ENCODE data around the gene SFI1. TPM values are rescaled to one million over a fixed set of nuclear protein-coding genes. Genes with fewer than 3 reads are reported as not detected.
A peak's percentile ranks its signal among the peaks of the same experiment; 100 is the strongest.

Gene SFI1, protein sequence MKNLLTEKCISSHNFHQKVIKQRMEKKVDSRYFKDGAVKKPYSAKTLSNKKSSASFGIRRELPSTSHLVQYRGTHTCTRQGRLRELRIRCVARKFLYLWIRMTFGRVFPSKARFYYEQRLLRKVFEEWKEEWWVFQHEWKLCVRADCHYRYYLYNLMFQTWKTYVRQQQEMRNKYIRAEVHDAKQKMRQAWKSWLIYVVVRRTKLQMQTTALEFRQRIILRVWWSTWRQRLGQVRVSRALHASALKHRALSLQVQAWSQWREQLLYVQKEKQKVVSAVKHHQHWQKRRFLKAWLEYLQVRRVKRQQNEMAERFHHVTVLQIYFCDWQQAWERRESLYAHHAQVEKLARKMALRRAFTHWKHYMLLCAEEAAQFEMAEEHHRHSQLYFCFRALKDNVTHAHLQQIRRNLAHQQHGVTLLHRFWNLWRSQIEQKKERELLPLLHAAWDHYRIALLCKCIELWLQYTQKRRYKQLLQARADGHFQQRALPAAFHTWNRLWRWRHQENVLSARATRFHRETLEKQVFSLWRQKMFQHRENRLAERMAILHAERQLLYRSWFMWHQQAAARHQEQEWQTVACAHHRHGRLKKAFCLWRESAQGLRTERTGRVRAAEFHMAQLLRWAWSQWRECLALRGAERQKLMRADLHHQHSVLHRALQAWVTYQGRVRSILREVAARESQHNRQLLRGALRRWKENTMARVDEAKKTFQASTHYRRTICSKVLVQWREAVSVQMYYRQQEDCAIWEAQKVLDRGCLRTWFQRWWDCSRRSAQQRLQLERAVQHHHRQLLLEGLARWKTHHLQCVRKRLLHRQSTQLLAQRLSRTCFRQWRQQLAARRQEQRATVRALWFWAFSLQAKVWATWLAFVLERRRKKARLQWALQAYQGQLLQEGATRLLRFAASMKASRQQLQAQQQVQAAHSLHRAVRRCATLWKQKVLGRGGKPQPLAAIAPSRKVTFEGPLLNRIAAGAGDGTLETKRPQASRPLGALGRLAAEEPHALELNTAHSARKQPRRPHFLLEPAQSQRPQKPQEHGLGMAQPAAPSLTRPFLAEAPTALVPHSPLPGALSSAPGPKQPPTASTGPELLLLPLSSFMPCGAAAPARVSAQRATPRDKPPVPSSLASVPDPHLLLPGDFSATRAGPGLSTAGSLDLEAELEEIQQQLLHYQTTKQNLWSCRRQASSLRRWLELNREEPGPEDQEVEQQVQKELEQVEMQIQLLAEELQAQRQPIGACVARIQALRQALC
- 100 to 1,000 TPM in 1 of 6 donors, 10 to 100 TPM in 5; 21.0 to 166 (median 51.7) TPM for total RNA-seq

DNA sequence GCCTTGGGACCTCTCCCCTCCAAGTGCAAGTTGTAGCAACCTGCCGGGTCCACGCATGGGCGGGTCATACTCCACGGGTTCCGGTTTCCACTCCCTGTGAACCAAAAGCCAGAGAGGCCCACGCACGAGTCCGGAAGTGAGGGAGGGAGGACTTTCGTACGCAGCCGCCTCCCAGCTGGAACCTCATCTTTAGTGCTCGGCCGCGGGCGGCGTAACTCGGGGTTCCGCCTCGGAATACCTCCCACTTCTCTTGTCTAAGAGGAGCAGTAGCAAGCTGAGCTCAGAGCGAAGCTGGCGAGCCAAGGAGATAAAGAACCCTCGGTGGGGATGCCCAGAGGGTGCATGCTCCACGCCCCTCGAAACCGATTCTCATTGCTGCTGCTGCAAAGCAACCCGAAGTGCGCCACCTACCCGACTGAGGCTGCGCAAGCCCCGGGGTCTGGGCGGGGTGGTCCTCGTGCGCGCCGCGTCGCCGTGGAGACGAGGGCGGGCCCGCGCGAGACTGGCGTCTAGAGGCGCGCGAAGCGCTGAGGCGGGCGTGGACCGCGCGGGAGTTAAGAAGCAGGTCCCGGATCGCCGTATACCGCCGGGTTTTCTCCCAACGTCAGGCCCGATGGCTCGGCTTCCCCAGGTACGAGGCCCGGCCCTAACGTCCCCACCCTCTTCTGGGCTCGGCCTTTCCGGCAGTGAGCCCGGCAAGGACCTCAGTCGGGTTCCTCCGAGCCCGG, at the start of gene SFI1:
TSS of gene SFI1 (plus strand) at position 530 of the 728 bp plus-strand sequence. CDS start 11,749 bp downstream, outside the sequence.
- Histone ChIP-seq H3K27ac (peak within 1 kb of the TSS; percentile 76 to 88 (median 84)), H3K4me3 (peak within 1 kb of the TSS; percentile 83 to 97 (median 88)), H3K9me3 (no peaks in the 10 kb centered on the region), H3K36me3 (no peaks in the 10 kb centered on the region), H3K4me1 (peaks cover 16 to 28% (median 19%) of the 10 kb centered on the region in 4 donors), H3K27me3 (no peaks in the 10 kb centered on the region)
- 0 to 1% methylated on average over 14 to 40 of the region's 70 CpGs for WGBS, 2 donors
- TF ChIP-seq EP300 (IDR thresholded peaks at IDR 0.05) = peak in 1 of 4 donors; percentile 3
- TF ChIP-seq, protein P1, sequence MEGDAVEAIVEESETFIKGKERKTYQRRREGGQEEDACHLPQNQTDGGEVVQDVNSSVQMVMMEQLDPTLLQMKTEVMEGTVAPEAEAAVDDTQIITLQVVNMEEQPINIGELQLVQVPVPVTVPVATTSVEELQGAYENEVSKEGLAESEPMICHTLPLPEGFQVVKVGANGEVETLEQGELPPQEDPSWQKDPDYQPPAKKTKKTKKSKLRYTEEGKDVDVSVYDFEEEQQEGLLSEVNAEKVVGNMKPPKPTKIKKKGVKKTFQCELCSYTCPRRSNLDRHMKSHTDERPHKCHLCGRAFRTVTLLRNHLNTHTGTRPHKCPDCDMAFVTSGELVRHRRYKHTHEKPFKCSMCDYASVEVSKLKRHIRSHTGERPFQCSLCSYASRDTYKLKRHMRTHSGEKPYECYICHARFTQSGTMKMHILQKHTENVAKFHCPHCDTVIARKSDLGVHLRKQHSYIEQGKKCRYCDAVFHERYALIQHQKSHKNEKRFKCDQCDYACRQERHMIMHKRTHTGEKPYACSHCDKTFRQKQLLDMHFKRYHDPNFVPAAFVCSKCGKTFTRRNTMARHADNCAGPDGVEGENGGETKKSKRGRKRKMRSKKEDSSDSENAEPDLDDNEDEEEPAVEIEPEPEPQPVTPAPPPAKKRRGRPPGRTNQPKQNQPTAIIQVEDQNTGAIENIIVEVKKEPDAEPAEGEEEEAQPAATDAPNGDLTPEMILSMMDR (IDR thresholded peaks at IDR 0.05) = peak in 4 of 6 experiments; percentile 21 to 44 (median 40)
- peak in 3 of 4 donors; percentile 24 to 76 (median 51) for TF ChIP-seq POLR2A (IDR thresholded peaks at IDR 0.05)
- peak; percentile 36 to 71 for TF ChIP-seq POLR2AphosphoS5 (IDR thresholded peaks at IDR 0.05)
- DNase-seq (peak; percentile 91 to 98), ATAC-seq (ENCODE audit: low FRiP score in 2 of 2) (peak; percentile 98 to 99)

DNA sequence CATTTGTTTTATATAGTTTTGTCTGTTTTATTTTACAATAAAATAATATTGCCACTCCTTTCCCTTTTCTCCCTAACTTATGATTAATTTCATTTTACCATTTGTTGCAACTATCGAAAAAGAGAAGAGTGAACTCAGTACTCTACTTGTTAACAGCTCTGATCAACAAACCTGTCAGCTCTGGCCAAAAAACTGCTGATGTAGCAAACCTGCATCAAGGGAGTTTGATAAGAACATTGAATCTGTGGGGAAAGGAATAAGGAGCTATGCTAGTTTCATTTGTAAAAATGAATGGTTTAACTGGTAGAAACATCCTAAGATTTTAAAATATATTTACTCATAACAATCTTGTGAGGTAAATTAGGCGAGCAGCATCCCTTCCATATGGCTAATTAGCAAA, 49.6 kb upstream of the SFI1 start:
- H3K36me3 ChIP-seq = peaks cover 8 to 79% (median 46%) of the 10 kb centered on the region in 4 donors
- TF ChIP-seq POLR2AphosphoS5 (IDR thresholded peaks at IDR 0.05) (no peak), POLR2A (IDR thresholded peaks at IDR 0.05) (no peak), EP300 (IDR thresholded peaks at IDR 0.05) (no peak)
- TF ChIP-seq, protein P1 (IDR thresholded peaks at IDR 0.05) = no peak
- no peaks in the 10 kb centered on the region for H3K27me3 ChIP-seq
- H3K4me1 ChIP-seq = no peaks in the 10 kb centered on the region
- H3K27ac ChIP-seq = no peak overlapping the region
- no peaks in the 10 kb centered on the region for H3K9me3 ChIP-seq
- H3K4me3 ChIP-seq = no peak overlapping the region
- WGBS, 2 donors = 91 to 93% methylated on average over 2 of the region's 2 CpGs
- no peak for ATAC-seq (ENCODE audit: low FRiP score in 2 of 2)
- DNase-seq = no peak

DNA sequence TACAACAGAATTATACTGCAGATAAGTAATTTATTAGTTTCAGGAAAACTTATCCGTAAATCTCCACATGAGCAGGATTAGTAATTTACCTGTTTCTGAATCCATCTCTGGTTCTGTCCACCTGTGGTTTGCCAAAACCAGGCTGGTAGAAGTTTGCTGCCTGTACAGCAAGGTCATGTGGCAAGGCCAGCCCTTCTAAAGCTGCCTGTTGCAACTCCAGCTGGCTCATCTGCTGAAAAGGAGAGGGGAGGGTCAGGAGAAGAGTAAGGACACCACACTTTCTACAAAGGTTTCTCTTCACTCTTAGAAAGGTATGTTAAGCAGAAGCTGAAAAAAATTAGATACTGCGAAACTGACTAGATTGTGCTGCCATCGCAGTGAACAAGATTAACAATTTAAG, 49.0 kb upstream of the SFI1 start:
- WGBS, 2 donors = 89 to 97% methylated on average over 3 of the region's 3 CpGs
- Histone ChIP-seq H3K27ac (no peak overlapping the region), H3K27me3 (no peaks in the 10 kb centered on the region), H3K4me3 (no peak overlapping the region), H3K4me1 (no peaks in the 10 kb centered on the region), H3K36me3 (peaks cover 4 to 77% (median 40%) of the 10 kb centered on the region in 4 donors), H3K9me3 (no peaks in the 10 kb centered on the region)
- TF ChIP-seq POLR2AphosphoS5 (IDR thresholded peaks at IDR 0.05) (no peak), EP300 (IDR thresholded peaks at IDR 0.05) (no peak), POLR2A (IDR thresholded peaks at IDR 0.05) (no peak)
- TF ChIP-seq, protein P1 (IDR thresholded peaks at IDR 0.05) = no peak
- DNase-seq (no peak), ATAC-seq (ENCODE audit: low FRiP score in 2 of 2) (no peak)

DNA sequence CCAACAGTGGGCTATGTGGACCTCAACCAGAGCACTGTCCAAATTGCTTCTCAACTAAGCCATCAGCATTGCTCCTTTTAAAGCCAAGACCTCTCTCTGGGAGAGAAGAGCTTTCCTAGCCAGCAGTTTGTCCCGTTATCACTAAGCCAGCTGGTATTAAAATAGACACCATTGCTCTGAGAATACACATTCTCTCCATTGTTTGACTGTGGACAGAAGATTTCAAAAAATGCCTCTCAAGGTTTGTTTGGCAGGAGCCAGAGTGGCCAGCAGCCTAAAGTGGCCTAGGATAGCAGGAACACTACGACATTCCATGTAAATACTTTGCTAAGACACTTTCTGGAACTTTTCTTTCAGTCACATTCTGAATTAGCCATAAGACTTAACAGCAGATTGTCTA, 48.0 kb upstream of the SFI1 start:
- Histone ChIP-seq H3K36me3 (peaks cover 4 to 77% (median 38%) of the 10 kb centered on the region in 4 donors), H3K27ac (no peak overlapping the region), H3K27me3 (no peaks in the 10 kb centered on the region), H3K4me1 (no peaks in the 10 kb centered on the region), H3K9me3 (no peaks in the 10 kb centered on the region), H3K4me3 (no peak overlapping the region)
- ATAC-seq (ENCODE audit: low FRiP score in 2 of 2) = no peak
- TF ChIP-seq POLR2AphosphoS5 (IDR thresholded peaks at IDR 0.05) = no peak
- TF ChIP-seq, protein P1 (IDR thresholded peaks at IDR 0.05) = no peak
- no peak for TF ChIP-seq POLR2A (IDR thresholded peaks at IDR 0.05)
- TF ChIP-seq EP300 (IDR thresholded peaks at IDR 0.05) = no peak
- whole genome bisulfite sequencing, 2 donors = 68 to 79% methylated on average over 2 of the region's 2 CpGs
- DNase-seq = no peak
